ENCODE results near the gene GPC6. TPM values are rescaled to one million over a fixed set of nuclear protein-coding genes. Genes with fewer than 3 reads are reported as not detected.

GPC6 gene
- polyA plus RNA-seq, 2 of the 4 experiments (the other 2 are of a cell fraction): 8.0 to 14.4 TPM

DNA sequence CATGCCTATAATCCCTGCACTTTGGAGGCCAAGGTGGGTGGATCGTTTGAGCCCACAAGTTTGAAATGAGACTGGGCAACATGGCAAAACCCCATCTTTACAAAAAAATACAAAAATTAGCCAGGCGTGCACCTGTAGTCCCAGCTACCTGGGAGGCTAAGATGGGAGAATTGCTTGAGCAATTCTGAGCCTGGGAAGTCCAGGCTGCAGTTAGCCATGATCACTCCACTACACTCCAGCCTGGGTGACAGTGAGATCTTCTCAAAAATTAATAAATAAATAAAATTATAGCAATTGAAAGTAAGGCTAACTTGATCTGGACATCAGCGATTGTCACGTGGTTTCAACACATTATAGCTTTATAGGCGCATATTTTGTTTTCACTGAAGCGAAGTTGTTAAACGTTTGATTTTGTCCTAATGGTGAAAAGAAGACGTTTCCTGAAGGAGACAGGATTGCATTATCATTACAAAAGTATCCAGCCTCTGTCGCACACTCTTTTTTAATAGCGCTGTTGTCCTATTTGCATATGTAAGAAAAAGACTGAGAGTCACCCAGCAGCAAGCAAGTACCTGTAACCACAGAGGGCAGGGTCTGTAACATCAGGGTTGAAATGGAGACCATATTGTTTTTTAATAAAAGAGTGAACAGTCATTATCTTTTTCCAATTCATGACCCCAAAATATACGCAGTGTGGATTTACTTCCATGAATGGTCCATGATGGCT is 917.2 kb downstream of the GPC6 start:
- Histone ChIP-seq H3K4me3 (no peak overlapping the region), H3K4me1 (no peaks in the 10 kb centered on the region), H3K4me2 (no peak overlapping the region), H3K9me3 (no peaks in the 10 kb centered on the region), H3K27ac (no peak overlapping the region)
- DNase-seq (ENCODE audit: low read depth in 1 of 2, low spot score in 1 of 2) (no peak), FAIRE-seq (no peak), ATAC-seq (no peak)
- 63% methylated on average over 11 of the region's 11 CpGs for WGBS (ENCODE audit: missing lambda C conversion rate)
- ChIA-PET CTCF (no interaction called here), POLR2A (no interaction called here)
- no peak for TF ChIP-seq KDM1A (IDR thresholded peaks at IDR 0.05; ENCODE audit: low read depth)
- TF ChIP-seq TFCP2L1 (CRISPR knock-in tag; IDR thresholded peaks at IDR 0.05): no peak
- TF ChIP-seq, protein P1, sequence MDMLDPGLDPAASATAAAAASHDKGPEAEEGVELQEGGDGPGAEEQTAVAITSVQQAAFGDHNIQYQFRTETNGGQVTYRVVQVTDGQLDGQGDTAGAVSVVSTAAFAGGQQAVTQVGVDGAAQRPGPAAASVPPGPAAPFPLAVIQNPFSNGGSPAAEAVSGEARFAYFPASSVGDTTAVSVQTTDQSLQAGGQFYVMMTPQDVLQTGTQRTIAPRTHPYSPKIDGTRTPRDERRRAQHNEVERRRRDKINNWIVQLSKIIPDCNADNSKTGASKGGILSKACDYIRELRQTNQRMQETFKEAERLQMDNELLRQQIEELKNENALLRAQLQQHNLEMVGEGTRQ (IDR thresholded peaks at IDR 0.05): no peak
- no peak for TF ChIP-seq EHMT2 (IDR thresholded peaks at IDR 0.05; ENCODE audit: low read depth)
- TF ChIP-seq KDM5A (IDR thresholded peaks at IDR 0.05): no peak
- no peak for TF ChIP-seq BHLHE40 (IDR thresholded peaks at IDR 0.05; ENCODE audit: low read depth, low read length)
- TF ChIP-seq JUN (IDR thresholded peaks at IDR 0.05): no peak
- no peak for TF ChIP-seq RCOR1 (IDR thresholded peaks at IDR 0.05; ENCODE audit: low read depth, low read length)
- no peak for TF ChIP-seq PHF8 (IDR thresholded peaks at IDR 0.05; ENCODE audit: borderline replicate concordance, low read depth)
- no peak for TF ChIP-seq ZFP36 (IDR thresholded peaks at IDR 0.05; ENCODE audit: borderline replicate concordance, partially characterized antibody)
- no peak for TF ChIP-seq TP53 (CRISPR knock-in tag; IDR thresholded peaks at IDR 0.05)
- TF ChIP-seq, protein P2, sequence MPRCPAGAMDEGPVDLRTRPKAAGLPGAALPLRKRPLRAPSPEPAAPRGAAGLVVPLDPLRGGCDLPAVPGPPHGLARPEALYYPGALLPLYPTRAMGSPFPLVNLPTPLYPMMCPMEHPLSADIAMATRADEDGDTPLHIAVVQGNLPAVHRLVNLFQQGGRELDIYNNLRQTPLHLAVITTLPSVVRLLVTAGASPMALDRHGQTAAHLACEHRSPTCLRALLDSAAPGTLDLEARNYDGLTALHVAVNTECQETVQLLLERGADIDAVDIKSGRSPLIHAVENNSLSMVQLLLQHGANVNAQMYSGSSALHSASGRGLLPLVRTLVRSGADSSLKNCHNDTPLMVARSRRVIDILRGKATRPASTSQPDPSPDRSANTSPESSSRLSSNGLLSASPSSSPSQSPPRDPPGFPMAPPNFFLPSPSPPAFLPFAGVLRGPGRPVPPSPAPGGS (IDR thresholded peaks at IDR 0.05): no peak
- no peak for TF ChIP-seq NFE2L2 (conservative IDR thresholded peaks at IDR 0.05; ENCODE audit: low read length)
- no peak for TF ChIP-seq POLR2A (IDR thresholded peaks at IDR 0.05; ENCODE audit: low read length)
- TF ChIP-seq, protein P3, sequence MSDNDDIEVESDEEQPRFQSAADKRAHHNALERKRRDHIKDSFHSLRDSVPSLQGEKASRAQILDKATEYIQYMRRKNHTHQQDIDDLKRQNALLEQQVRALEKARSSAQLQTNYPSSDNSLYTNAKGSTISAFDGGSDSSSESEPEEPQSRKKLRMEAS (IDR thresholded peaks at IDR 0.05): no peak
- no peak for TF ChIP-seq JUNB (IDR thresholded peaks at IDR 0.05)

DNA sequence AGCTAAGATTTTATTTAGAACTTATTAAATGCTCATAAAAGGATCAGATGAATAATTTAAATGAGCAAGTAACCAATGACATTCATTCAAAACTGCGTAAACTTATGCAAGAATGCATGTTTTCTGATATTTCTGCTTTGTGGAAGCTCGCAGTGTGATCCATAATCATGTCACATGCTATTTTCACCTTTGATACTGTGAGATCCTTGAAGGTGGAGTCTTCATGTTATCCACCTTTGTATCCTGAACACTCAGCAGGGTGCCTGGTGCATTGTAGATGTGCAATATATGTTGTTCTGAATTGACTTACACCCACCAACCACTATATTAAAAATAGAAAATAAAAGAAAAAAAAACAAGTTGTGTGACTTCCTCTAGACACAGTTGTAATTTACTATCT is 919.4 kb downstream of the GPC6 start:
- DNase-seq (ENCODE audit: low read depth in 1 of 2, low spot score in 1 of 2) (no peak), FAIRE-seq (no peak), ATAC-seq (no peak)
- CTCF ChIA-PET: no interaction called here
- WGBS (ENCODE audit: missing lambda C conversion rate): 25% methylated on average over 2 of the region's 2 CpGs
- POLR2A ChIA-PET: no interaction called here
- H3K4me1 ChIP-seq: no peaks in the 10 kb centered on the region
- no peaks in the 10 kb centered on the region for H3K9me3 ChIP-seq
- H3K4me2 ChIP-seq: no peak overlapping the region
- no peak overlapping the region for H3K27ac ChIP-seq
- no peak overlapping the region for H3K4me3 ChIP-seq
- TF ChIP-seq EHF (CRISPR knock-in tag; IDR thresholded peaks at IDR 0.05) (no peak), EP300 (IDR thresholded peaks at IDR 0.05) (no peak), KDM1A (IDR thresholded peaks at IDR 0.05; ENCODE audit: low read depth) (no peak), JUNB (IDR thresholded peaks at IDR 0.05) (no peak), NPAS2 (CRISPR knock-in tag; IDR thresholded peaks at IDR 0.05; ENCODE audit: borderline replicate concordance) (no peak), SMC3 (IDR thresholded peaks at IDR 0.05) (no peak), HOXB5 (CRISPR knock-in tag; IDR thresholded peaks at IDR 0.05) (no peak), MYC (IDR thresholded peaks at IDR 0.05; ENCODE audit: borderline replicate concordance, low read length) (no peak), ZNF302 (CRISPR knock-in tag; IDR thresholded peaks at IDR 0.05) (no peak), JUN (IDR thresholded peaks at IDR 0.05) (no peak), RAD21 (conservative IDR thresholded peaks at IDR 0.05 in 1 of 2, IDR thresholded peaks at IDR 0.05 in 1 of 2) (no peak), HOXA7 (CRISPR knock-in tag; IDR thresholded peaks at IDR 0.05) (no peak), FOSL2 (IDR thresholded peaks at IDR 0.05) (no peak), FOSL2 (CRISPR knock-in tag; IDR thresholded peaks at IDR 0.05) (no peak), MAFK (IDR thresholded peaks at IDR 0.05; ENCODE audit: partially characterized antibody) (no peak)
- TF ChIP-seq, protein P4, sequence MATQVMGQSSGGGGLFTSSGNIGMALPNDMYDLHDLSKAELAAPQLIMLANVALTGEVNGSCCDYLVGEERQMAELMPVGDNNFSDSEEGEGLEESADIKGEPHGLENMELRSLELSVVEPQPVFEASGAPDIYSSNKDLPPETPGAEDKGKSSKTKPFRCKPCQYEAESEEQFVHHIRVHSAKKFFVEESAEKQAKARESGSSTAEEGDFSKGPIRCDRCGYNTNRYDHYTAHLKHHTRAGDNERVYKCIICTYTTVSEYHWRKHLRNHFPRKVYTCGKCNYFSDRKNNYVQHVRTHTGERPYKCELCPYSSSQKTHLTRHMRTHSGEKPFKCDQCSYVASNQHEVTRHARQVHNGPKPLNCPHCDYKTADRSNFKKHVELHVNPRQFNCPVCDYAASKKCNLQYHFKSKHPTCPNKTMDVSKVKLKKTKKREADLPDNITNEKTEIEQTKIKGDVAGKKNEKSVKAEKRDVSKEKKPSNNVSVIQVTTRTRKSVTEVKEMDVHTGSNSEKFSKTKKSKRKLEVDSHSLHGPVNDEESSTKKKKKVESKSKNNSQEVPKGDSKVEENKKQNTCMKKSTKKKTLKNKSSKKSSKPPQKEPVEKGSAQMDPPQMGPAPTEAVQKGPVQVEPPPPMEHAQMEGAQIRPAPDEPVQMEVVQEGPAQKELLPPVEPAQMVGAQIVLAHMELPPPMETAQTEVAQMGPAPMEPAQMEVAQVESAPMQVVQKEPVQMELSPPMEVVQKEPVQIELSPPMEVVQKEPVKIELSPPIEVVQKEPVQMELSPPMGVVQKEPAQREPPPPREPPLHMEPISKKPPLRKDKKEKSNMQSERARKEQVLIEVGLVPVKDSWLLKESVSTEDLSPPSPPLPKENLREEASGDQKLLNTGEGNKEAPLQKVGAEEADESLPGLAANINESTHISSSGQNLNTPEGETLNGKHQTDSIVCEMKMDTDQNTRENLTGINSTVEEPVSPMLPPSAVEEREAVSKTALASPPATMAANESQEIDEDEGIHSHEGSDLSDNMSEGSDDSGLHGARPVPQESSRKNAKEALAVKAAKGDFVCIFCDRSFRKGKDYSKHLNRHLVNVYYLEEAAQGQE (IDR thresholded peaks at IDR 0.05): no peak
- TF ChIP-seq, protein P2 (IDR thresholded peaks at IDR 0.05): no peak
- TF ChIP-seq, protein P5, sequence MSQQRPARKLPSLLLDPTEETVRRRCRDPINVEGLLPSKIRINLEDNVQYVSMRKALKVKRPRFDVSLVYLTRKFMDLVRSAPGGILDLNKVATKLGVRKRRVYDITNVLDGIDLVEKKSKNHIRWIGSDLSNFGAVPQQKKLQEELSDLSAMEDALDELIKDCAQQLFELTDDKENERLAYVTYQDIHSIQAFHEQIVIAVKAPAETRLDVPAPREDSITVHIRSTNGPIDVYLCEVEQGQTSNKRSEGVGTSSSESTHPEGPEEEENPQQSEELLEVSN (IDR thresholded peaks at IDR 0.05; ENCODE audit: borderline replicate concordance, low read depth): no peak

Data from A549 (cell line).